CD14-positive monocyte (primary cell): ENCODE data around the gene TMEM240. TPM values are rescaled to one million over a fixed set of nuclear protein-coding genes. Genes with fewer than 3 reads are reported as not detected.
A peak's percentile ranks its signal among the peaks of the same experiment; 100 is the strongest.
"Not testable (repeated sequence)": the region's sequence is repeated elsewhere in the genome, so short reads cannot be mapped to it uniquely, and the experiment has no call there.

Experiments
- DNase-seq, 3 donors: peaks; one replicate each; pipeline ENCODE4 v3.0.0-alpha.2; 2011 to 2022
- H2AFZ ChIP-seq: 2 replicates; pipeline ENCODE4 v1.6.0; 2012; ENCODE audit warnings: mild to moderate bottlenecking, low read depth, low read length, inconsistent platforms; ENCODE audit not compliant: insufficient read depth, poor library complexity, severe bottlenecking
- H3K27ac ChIP-seq, 2 donors: 1 replicate in 1 of 2; 2 replicates in 1 of 2; pipeline ENCODE4 v1.5.1; 2012 to 2013; ENCODE audit warnings: low read length in 2 of 2, control low read depth in 1 of 2, inconsistent platforms in 1 of 2, low read depth in 1 of 2, mild to moderate bottlenecking in 1 of 2
- H3K27me3 ChIP-seq, 2 donors: one replicate each; pipeline versions ENCODE4 v1.6.0 to v1.6.1; 2011 to 2013; ENCODE audit warnings: low read length in 2 of 2; ENCODE audit not compliant: control insufficient read depth in 2 of 2, insufficient read depth in 2 of 2
- H3K36me3 ChIP-seq, 2 donors: replicated peaks in 1 of 2; 1 replicate in 1 of 2; 2 replicates in 1 of 2; pipeline versions ENCODE4 v1.5.1 to v1.6.1; 2012 to 2013; ENCODE audit warnings: low read length in 2 of 2, control low read depth in 1 of 2, inconsistent platforms in 1 of 2, mild to moderate bottlenecking in 1 of 2; ENCODE audit not compliant: insufficient read depth in 2 of 2, control insufficient read depth in 1 of 2
- H3K4me1 ChIP-seq, 2 donors: 1 replicate in 1 of 2; 2 replicates in 1 of 2; pipeline versions ENCODE4 v1.5.1 to v1.6.1; 2012 to 2013; ENCODE audit warnings: low read length in 2 of 2, control low read depth in 1 of 2, inconsistent platforms in 1 of 2, mild to moderate bottlenecking in 1 of 2, moderate library complexity in 1 of 2; ENCODE audit not compliant: insufficient read depth in 2 of 2, control insufficient read depth in 1 of 2
- H3K4me2 ChIP-seq: replicated peaks from 2 replicates; pipeline ENCODE3; 2012; ENCODE audit warnings: low read length, moderate library complexity, mild to moderate bottlenecking; ENCODE audit not compliant: poor library complexity, severe bottlenecking; ENCODE audit errors: extremely low read depth
- H3K4me3 ChIP-seq, 3 experiments: fragments of 200-600 bp in 1 of 3; sonication (generic) in 1 of 3; replicated peaks in 1 of 3; 1 replicate in 2 of 3; 2 replicates in 1 of 3; pipeline ENCODE4 v1.5.1; 2011 to 2013; ENCODE audit warnings: low read length in 3 of 3, mild to moderate bottlenecking in 3 of 3, control low read depth in 2 of 3, low read depth in 2 of 3, inconsistent platforms in 1 of 3, moderate library complexity in 1 of 3
- H3K79me2 ChIP-seq: 2 replicates; pipeline ENCODE4 v1.6.0; 2012; ENCODE audit warnings: mild to moderate bottlenecking, control low read depth, inconsistent platforms, low read length, moderate library complexity; ENCODE audit not compliant: insufficient read depth
- H3K9ac ChIP-seq: 2 replicates; pipeline ENCODE4 v1.6.0; 2017; ENCODE audit warnings: low read length, mild to moderate bottlenecking; ENCODE audit not compliant: insufficient read depth, poor library complexity, severe bottlenecking
- H3K9me3 ChIP-seq, 2 donors: replicated peaks in 1 of 2; 1 replicate in 1 of 2; 2 replicates in 1 of 2; pipeline versions ENCODE4 v1.5.1 to v1.6.1; 2012 to 2013; ENCODE audit warnings: low read length in 2 of 2, control low read depth in 1 of 2; ENCODE audit not compliant: control insufficient read depth in 1 of 2, insufficient read depth in 1 of 2
- H4K20me1 ChIP-seq: 2 replicates; pipeline ENCODE4 v1.6.0; 2012; ENCODE audit warnings: mild to moderate bottlenecking, low read length, control low read depth, moderate library complexity; ENCODE audit not compliant: insufficient read depth
- H3K27ac Mint-ChIP-seq, 7 donors: one replicate each; pipeline ENCODE4 v1.8.0; 2020; ENCODE audit warnings: mild to moderate bottlenecking in 7 of 7, mixed read lengths in 7 of 7, moderate library complexity in 6 of 7, inconsistent platforms in 2 of 7
- H3K27me3 Mint-ChIP-seq, 3 donors: one replicate each; pipeline ENCODE4 v1.8.0; 2021 to 2022; ENCODE audit warnings: low read depth in 3 of 3, mild to moderate bottlenecking in 3 of 3, mixed read lengths in 3 of 3, moderate library complexity in 3 of 3, inconsistent platforms in 1 of 3
- H3K36me3 Mint-ChIP-seq, 2 donors: one replicate each; pipeline ENCODE4 v1.8.0; 2020; ENCODE audit warnings: mixed read lengths in 2 of 2, inconsistent platforms in 1 of 2, mild to moderate bottlenecking in 1 of 2
- H3K4me1 Mint-ChIP-seq: one replicate; pipeline ENCODE4 v1.8.0; 2020; ENCODE audit warnings: mild to moderate bottlenecking, mixed read lengths
- H3K4me3 Mint-ChIP-seq, 2 donors: one replicate each; pipeline ENCODE4 v1.8.0; 2020; ENCODE audit warnings: mild to moderate bottlenecking in 2 of 2, mixed read lengths in 2 of 2, moderate library complexity in 1 of 2
- H3K9me3 Mint-ChIP-seq, 7 donors: one replicate each; pipeline ENCODE4 v1.8.0; 2020 to 2022; ENCODE audit warnings: mixed read lengths in 7 of 7, mild to moderate bottlenecking in 6 of 7, moderate library complexity in 6 of 7, inconsistent platforms in 2 of 7
- whole genome bisulfite sequencing: methylation state at CpG from one replicate; pipeline ENCODE4 v1.1.5; 2013; ENCODE audit warnings: missing lambda C conversion rate; ENCODE audit not compliant: insufficient coverage; 5-methylcytosine and 5-hydroxymethylcytosine counted together
- intact Hi-C, 2 donors: fragments of 100-400 bp; cut with micrococcal nuclease; formaldehyde crosslinking; loops; one replicate each; pipeline versions ENCODE4 v1.15.0 to v1.15.1; 2023
- polyA plus RNA-seq, 3 donors: library from polyadenylated mRNA; depleted of rRNA in 1 of 3; unstranded in 2 of 3; stranded (reverse) in 1 of 3; fragments of 300-500 nt in 2 of 3; fragments of >200 nt in 1 of 3; fragmentation: Illumina TruSeq in 2 of 3; gene quantifications; 1 replicate in 2 of 3; 2 replicates in 1 of 3; pipeline ENCODE4 v1.2.3, GENCODE V29; 2012 to 2021
- TF ChIP-seq, protein P1 (sequence below): fragments of 200-600 bp; IDR thresholded peaks from one replicate; pipeline ENCODE4 v1.8.0; 2022; ENCODE audit warnings: antibody characterized with exemption, mild to moderate bottlenecking

TMEM240 gene
- polyA plus RNA-seq, 3 donors: not detected

GRCh38 chr1:1534401-1535154 lies 5.8 kb downstream of the TMEM240 start:
- Histone ChIP-seq H3K4me1 (peaks cover 0 to 3% of the 10 kb centered on the region in 2 donors), H2AFZ (no peak overlapping the region), H3K27ac (no peak overlapping the region), H3K9ac (no peak overlapping the region), H3K4me2 (no peak overlapping the region), H4K20me1 (no peaks in the 10 kb centered on the region), H3K4me3 (no peak overlapping the region), H3K9me3 (peaks cover 5 to 25% of the 10 kb centered on the region in 2 donors), H3K79me2 (no peaks in the 10 kb centered on the region), H3K27me3 (peaks cover 0 to 8% of the 10 kb centered on the region in 2 donors), H3K36me3 (peaks cover 5 to 6% of the 10 kb centered on the region in 2 donors)
- Mint-ChIP-seq H3K9me3 (peaks cover 12 to 26% (median 21%) of the 10 kb centered on the region in 7 donors), H3K36me3 (peaks cover 11 to 26% of the 10 kb centered on the region in 2 donors), H3K27ac (no peak overlapping the region), H3K4me1 (peaks cover 4% of the 10 kb centered on the region), H3K4me3 (no peak overlapping the region), H3K27me3 (peaks cover 0 to 14% (median 13%) of the 10 kb centered on the region in 3 donors)
- peak in 1 of 3 donors; percentile 4 for DNase-seq
- intact Hi-C loops: no loop called here
- TF ChIP-seq, protein P1, sequence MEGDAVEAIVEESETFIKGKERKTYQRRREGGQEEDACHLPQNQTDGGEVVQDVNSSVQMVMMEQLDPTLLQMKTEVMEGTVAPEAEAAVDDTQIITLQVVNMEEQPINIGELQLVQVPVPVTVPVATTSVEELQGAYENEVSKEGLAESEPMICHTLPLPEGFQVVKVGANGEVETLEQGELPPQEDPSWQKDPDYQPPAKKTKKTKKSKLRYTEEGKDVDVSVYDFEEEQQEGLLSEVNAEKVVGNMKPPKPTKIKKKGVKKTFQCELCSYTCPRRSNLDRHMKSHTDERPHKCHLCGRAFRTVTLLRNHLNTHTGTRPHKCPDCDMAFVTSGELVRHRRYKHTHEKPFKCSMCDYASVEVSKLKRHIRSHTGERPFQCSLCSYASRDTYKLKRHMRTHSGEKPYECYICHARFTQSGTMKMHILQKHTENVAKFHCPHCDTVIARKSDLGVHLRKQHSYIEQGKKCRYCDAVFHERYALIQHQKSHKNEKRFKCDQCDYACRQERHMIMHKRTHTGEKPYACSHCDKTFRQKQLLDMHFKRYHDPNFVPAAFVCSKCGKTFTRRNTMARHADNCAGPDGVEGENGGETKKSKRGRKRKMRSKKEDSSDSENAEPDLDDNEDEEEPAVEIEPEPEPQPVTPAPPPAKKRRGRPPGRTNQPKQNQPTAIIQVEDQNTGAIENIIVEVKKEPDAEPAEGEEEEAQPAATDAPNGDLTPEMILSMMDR: no peak
- WGBS: 98% methylated on average over 21 of the region's 31 CpGs

DNA sequence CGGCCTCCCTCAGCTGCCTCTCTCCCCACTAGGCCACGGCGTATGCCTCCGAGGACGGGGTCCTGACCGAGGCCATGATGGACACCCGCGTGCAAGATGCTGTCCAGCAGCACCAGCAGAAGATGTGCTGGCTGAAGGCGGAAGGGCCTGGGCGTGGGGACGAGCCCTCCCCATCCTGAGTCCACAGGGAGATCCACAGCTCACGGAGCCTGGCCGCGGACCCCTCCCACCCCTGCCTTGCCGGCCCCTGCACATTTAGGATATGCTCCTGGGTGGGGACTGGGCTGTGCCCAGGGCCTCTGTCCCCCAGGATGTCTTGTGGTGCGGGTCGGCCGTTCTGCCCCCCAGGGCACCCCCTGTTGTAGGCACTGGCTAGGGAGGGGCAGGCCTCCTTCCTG lies 6.5 kb downstream of the TMEM240 start:
- H3K4me1 ChIP-seq, DNase-seq, H2AFZ ChIP-seq, H3K4me3 ChIP-seq, H4K20me1 ChIP-seq, H3K79me2 ChIP-seq, H3K27ac Mint-ChIP-seq, H3K27me3 ChIP-seq, H3K27ac ChIP-seq, H3K4me2 ChIP-seq, intact Hi-C loops, H3K9ac ChIP-seq, H3K4me1 Mint-ChIP-seq, H3K27me3 Mint-ChIP-seq, H3K4me3 Mint-ChIP-seq: not testable (repeated sequence)
- H3K36me3 Mint-ChIP-seq: peaks cover 18 to 33% of the 10 kb centered on the region in 2 donors
- Histone ChIP-seq H3K9me3 (peaks cover 6 to 28% of the 10 kb centered on the region in 2 donors), H3K36me3 (peaks cover 10 to 13% of the 10 kb centered on the region in 2 donors)
- 90% methylated on average over 6 of the region's 18 CpGs for WGBS
- H3K9me3 Mint-ChIP-seq: peaks cover 15 to 26% (median 21%) of the 10 kb centered on the region in 7 donors

GRCh38 chr1:1533176-1533893 lies 7.1 kb downstream of the TMEM240 start:
- peaks cover 6 to 28% of the 10 kb centered on the region in 2 donors for H3K9me3 ChIP-seq
- H3K4me3 ChIP-seq, H3K4me2 ChIP-seq, H2AFZ ChIP-seq, H3K79me2 ChIP-seq, H3K4me1 Mint-ChIP-seq, H3K27ac ChIP-seq, H3K27me3 ChIP-seq, intact Hi-C loops, H3K27ac Mint-ChIP-seq, DNase-seq, H3K27me3 Mint-ChIP-seq, H3K4me3 Mint-ChIP-seq, H3K4me1 ChIP-seq, H3K9ac ChIP-seq, H4K20me1 ChIP-seq: not testable (repeated sequence)
- H3K36me3 Mint-ChIP-seq: peaks cover 16 to 38% of the 10 kb centered on the region in 2 donors
- peaks cover 16 to 19% of the 10 kb centered on the region in 2 donors for H3K36me3 ChIP-seq
- 66% methylated on average over 13 of the region's 22 CpGs for WGBS
- peaks cover 17 to 26% (median 21%) of the 10 kb centered on the region in 7 donors for H3K9me3 Mint-ChIP-seq
